HL-60/S4 treated with retinoic acid at 250 ng/mL for 4 days and 3 days (cell line): ENCODE data around the gene MALL.
"Not testable (repeated sequence)": the region's sequence is repeated elsewhere in the genome, so short reads cannot be mapped to it uniquely, and the experiment has no call there.

ENCODE experiments used
- in situ Hi-C: fragments of 300-500 bp; cut with MboI; formaldehyde crosslinking; loops from 2 replicates; pipeline ENCODE4 v1.7.0; 2022; ENCODE audit warnings: low sequenced_read_pairs

Gene MALL

DNA sequence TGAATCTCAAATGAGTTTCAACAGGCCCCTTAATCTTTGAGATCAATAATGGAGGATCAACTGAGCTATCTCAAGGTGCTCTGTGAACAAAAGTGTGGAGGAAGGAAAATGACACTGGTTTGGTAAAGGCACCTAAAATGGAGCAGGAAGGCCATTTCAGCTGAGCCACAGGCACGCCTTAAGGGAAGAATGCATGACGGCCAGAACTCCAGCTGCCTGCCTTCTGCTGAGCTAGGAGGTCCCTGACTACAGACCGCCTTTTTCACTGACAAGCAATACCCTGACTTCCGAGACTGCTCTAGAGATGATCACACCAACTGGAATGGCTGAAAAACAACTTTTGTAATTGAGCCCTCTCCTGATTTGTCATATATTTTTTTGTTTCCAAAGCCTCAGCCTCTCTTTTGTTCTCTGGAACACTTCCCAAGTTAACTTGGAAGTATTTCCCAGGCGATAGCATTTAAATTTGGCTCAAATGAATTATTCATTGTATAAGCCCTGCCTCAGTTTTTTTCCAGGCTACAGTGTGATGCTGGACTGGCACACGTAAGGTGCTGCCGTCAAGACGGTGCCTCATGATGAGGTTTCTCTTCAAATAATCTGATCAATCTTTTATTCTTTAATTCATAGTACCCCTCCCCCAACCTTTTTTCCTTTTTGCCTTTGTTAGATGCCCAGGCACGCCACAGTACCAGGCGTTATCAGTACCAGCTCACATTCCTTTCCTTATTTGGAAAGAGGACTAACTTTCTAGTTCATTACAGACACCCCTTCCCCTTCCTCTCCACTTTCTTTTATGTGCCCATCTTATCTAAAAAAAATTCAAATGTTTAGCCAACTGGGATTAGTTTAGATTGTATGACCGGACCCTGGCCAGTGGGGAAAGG is 60.9 kb downstream of the MALL start:
- in situ Hi-C loops = not testable (repeated sequence)

- in situ Hi-C loops = not testable (repeated sequence)
Observed at GRCh38 chr2:110053688-110054087, 61.9 kb downstream of the MALL start.

GRCh38 chr2:110052166-110052565 is 63.5 kb downstream of the MALL start:
- in situ Hi-C loops = not testable (repeated sequence)

DNA sequence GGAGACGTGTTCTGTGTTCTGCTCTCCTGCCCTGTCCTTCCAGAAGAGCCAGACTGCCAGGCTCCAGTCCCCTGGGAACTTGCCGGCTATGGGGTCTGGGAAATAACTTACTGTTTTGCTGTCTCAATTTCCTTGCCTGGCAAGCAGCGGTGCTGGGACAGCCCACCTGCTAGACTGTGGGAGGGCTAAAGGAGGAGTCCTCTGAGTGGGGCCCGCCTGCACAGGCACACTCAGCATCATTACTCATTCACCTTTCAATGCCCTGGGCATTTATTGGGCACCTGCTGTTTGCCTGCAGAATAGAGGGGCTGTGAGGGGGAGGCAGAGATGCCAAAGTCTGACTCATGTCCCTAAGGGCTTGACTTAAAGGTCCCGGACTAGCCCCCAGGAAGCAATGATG is 65.4 kb downstream of the MALL start:
- in situ Hi-C loops = not testable (repeated sequence)

- in situ Hi-C loops = not testable (repeated sequence)
Observed at GRCh38 chr2:110049769-110050168, 65.9 kb downstream of the MALL start.

DNA sequence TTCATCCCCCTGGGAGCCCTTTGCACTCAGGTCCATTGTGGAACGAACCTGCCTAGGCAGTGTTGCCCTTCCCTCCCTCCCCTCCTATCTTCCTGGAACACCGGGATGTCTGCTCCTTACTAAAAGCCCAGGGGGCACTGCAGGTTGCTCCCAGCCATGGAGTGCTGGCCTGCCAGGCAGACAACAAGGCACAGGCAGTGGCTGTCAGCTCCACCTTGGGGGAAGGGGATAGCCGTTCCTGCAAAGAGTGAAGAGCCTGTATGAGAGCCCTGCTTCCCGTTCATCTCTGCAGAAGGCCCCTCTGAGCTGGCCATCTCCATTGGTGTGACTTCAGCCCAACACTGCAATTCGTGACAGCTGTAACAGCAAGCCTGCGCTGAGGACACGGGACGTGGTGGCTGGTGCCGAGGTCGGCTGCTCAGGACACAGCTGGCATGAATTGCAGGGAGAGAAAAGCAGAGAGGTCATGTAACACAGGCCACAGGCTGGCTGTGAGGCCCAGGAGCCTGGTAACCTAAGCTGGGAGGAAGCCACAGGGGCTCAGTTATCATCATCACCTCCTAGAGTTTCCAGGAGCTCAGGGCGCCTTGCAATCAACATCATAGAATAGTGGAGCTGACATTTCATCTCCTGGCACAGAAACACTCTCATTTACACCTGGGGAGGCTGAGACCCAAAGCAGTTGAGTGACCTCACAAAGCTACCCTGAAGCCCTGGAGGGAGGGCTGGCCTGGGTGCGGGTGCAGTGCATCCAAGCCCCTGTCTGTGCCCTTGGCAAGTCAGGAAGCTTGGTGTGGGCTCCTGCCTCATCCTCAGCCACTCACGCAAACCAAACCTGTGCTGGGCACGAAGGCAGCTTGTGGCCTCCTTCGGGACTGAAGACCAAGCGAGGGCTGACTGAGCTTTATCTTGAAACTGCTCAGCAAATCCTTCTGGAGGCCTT is 67.1 kb downstream of the MALL start:
- in situ Hi-C loops = not testable (repeated sequence)

GRCh38 chr2:110047225-110047624 is 68.4 kb downstream of the MALL start:
- in situ Hi-C loops = not testable (repeated sequence)

DNA sequence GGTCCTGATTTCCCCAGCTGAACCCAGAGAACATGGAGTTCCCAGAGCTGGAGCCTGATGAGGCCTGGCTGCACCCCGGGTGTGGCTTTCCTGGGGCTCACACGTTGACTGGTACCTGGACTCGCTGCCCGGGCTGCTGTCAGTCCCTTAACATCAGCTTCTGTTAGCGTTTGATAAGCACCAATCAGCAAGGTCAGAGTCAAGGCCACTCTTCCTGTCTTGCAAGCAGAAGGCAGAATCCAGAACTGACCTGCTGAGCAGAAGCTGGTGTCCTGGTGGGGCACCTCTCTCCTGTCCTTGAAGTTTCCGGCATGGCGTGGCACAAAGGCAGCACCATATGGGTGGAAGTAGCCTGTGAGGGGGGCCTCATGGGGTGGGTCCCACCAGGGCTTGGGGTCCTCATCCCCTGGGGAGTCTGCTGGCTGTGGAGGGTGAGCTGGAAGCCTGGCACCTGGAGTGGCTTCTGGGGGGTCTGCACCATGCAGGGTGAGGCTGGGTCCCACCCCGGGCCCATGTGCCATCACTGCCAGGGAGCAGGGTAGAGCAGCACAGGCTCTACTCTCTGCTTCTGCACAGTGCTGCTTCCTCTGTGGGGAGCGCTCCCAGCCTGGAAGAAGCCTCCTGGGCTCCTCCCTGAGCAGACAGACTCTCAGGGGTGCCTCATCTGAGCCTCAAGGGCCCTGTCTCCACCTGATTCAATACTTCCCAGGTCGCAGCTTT is 73.5 kb downstream of the MALL start:
- in situ Hi-C loops = not testable (repeated sequence)

DNA sequence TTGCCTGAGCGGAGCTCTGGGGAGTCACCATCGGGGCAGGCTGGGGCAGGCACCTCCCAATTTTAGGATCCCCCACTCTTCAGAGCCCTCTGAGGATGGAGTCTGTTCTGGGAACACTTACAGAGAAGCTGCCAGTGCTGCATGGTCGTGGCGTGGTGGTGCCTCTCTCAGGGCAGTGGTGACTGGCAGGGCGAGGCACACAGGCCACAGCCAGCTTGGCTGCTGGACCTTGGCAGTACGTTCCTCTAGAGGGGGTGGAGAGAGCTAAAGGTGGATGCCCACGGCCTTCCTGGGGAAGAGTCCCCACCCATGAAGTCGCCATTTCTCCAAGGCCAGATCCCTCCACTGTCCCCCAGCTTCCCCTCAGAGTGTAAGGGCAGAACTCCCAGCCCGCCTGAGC is 78.3 kb downstream of the MALL start:
- in situ Hi-C loops = not testable (repeated sequence)

- in situ Hi-C loops = not testable (repeated sequence)
Observed at GRCh38 chr2:110035384-110035783, 80.2 kb downstream of the MALL start.

- in situ Hi-C loops = not testable (repeated sequence)
Observed at GRCh38 chr2:110034935-110035334, 80.7 kb downstream of the MALL start.
